Keratinocyte (primary cell): ENCODE measurements around the gene SPOCK1. TPM values are rescaled to one million over a fixed set of nuclear protein-coding genes. Genes with fewer than 3 reads are reported as not detected.

Source experiments
- DNase-seq: peaks from one replicate; pipeline ENCODE4 v3.0.0-alpha.2; 2011; ENCODE audit warnings: low read depth, missing footprints, low spot score
- FAIRE-seq: peaks from 2 replicates; lab custom pipeline; 2011; peaks lifted over from hg19 to GRCh38; lab: Jason Lieb, UNC
- H2AFZ ChIP-seq: 2 replicates; pipeline ENCODE4 v1.6.0; 2012; ENCODE audit warnings: low read length, control low read depth, inconsistent platforms; ENCODE audit not compliant: control insufficient read depth
- H3K27ac ChIP-seq: 2 replicates; pipeline ENCODE4 v1.5.1; 2011; ENCODE audit warnings: low read length; ENCODE audit not compliant: control insufficient read depth, insufficient read depth
- H3K27me3 ChIP-seq: 3 replicates; pipeline ENCODE4 v1.6.0; 2011; ENCODE audit warnings: low read length; ENCODE audit not compliant: control insufficient read depth, insufficient read depth; ENCODE audit errors: extremely low read depth
- H3K36me3 ChIP-seq, 2 experiments: 2 replicates in 1 of 2; 3 replicates in 1 of 2; pipeline ENCODE4 v1.5.1; 2011; ENCODE audit warnings: low read length in 2 of 2, mild to moderate bottlenecking in 1 of 2; ENCODE audit not compliant: control insufficient read depth in 2 of 2, insufficient read depth in 2 of 2; ENCODE audit errors: extremely low read depth in 1 of 2
- H3K4me1 ChIP-seq: 3 replicates; pipeline ENCODE4 v1.5.1; 2011; ENCODE audit warnings: low read length; ENCODE audit not compliant: control insufficient read depth, insufficient read depth; ENCODE audit errors: extremely low read depth
- H3K4me2 ChIP-seq: 3 replicates; pipeline ENCODE4 v1.6.0; 2011; ENCODE audit warnings: low read depth, low read length; ENCODE audit not compliant: control insufficient read depth, insufficient read depth; ENCODE audit errors: extremely low read depth
- H3K4me3 ChIP-seq, 3 experiments: fragments of 200-600 bp in 1 of 3; sonication (generic) in 1 of 3; 2 replicates in 2 of 3; 3 replicates in 1 of 3; pipeline ENCODE4 v1.5.1; 2011 to 2016; ENCODE audit warnings: low read length in 3 of 3, mild to moderate bottlenecking in 3 of 3, control low read depth in 2 of 3, inconsistent platforms in 1 of 3, low read depth in 1 of 3, mixed read lengths in 1 of 3, mixed run types in 1 of 3, moderate library complexity in 1 of 3; ENCODE audit not compliant: control insufficient read depth in 2 of 3, insufficient read depth in 2 of 3; ENCODE audit errors: extremely low read depth in 1 of 3
- H3K79me2 ChIP-seq: 2 replicates; pipeline ENCODE4 v1.6.0; 2012; ENCODE audit warnings: low read length; ENCODE audit not compliant: control insufficient read depth, insufficient read depth
- H3K9ac ChIP-seq: 3 replicates; pipeline ENCODE4 v1.6.0; 2011; ENCODE audit warnings: low read length; ENCODE audit not compliant: control insufficient read depth, insufficient read depth; ENCODE audit errors: extremely low read depth
- H3K9me1 ChIP-seq: 3 replicates; pipeline ENCODE4 v1.6.0; 2011; ENCODE audit warnings: low read length; ENCODE audit not compliant: control insufficient read depth, insufficient read depth; ENCODE audit errors: extremely low read depth
- H3K9me3 ChIP-seq: 2 replicates; pipeline ENCODE4 v1.5.1; 2012; ENCODE audit warnings: low read depth, low read length; ENCODE audit not compliant: control insufficient read depth
- H4K20me1 ChIP-seq: 3 replicates; pipeline ENCODE4 v1.6.0; 2011; ENCODE audit warnings: low read length; ENCODE audit not compliant: control insufficient read depth, insufficient read depth; ENCODE audit errors: extremely low read depth
- EZH2 ChIP-seq: IDR thresholded peaks from one replicate; pipeline ENCODE4 v1.6.1; 2012; ENCODE audit warnings: inconsistent platforms, mild to moderate bottlenecking, low read length, moderate library complexity
- dilution Hi-C: fragments of 300-500 bp; cut with MboI; formaldehyde crosslinking; loops from one replicate; pipeline ENCODE4 v1.7.0; 2020; ENCODE audit warnings: low sequenced_read_pairs; ENCODE audit not compliant: extremely low pct_ligation_motif_present
- polyA plus RNA-seq, 5 experiments: library from polyadenylated mRNA; depleted of rRNA in 3 of 5; stranded (reverse) in 3 of 5; stranded (forward) in 1 of 5; unstranded in 1 of 5; fragments of >200 nt; gene quantifications; 1 replicate in 1 of 5; 2 replicates in 3 of 5; 3 replicates in 1 of 5; pipeline versions ENCODE4 v1.2.1 to v1.2.3, GENCODE V29; 2011 to 2012; ENCODE audit warnings: missing spikeins in 2 of 5, low read depth in 1 of 5, low replicate concordance in 1 of 5
- TF ChIP-seq, protein P1 (sequence below), 3 experiments: IDR thresholded peaks in 1 of 3; conservative IDR thresholded peaks in 1 of 3; optimal IDR thresholded peaks in 1 of 3; 2 replicates in 2 of 3; 3 replicates in 1 of 3; pipeline versions ENCODE3 to v1.5.1; 2011; ENCODE audit warnings: low read length in 3 of 3, mild to moderate bottlenecking in 3 of 3, moderate library complexity in 2 of 3, control low read depth in 1 of 3, inconsistent platforms in 1 of 3; ENCODE audit not compliant: insufficient read depth in 2 of 3; ENCODE audit errors: extremely low read depth in 1 of 3

SPOCK1 gene
- polyA plus RNA-seq, 1 donor (not counting 4 experiments of a cell fraction or from before 2014, with no cell fraction given): 5.5 TPM

DNA sequence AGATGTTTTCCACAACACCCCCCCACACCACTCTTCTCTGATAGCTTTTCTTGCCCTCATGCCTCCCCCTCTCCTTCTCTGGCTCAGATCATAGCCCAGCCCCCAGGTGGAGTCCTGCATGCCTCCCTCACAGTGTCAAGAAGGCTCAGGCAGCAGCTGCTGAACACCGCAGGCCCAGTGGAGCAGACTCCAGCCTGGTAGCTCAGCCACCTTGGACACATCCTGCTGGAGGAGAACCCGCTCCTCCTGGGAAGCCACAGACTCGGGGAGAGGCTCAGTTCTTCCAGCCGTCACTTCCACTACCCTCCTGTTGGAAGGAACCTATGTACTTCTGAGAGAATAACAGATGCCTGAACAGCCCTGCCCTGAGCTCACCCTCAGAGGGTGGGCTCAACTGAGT, 143.4 kb downstream of the SPOCK1 start:
- dilution Hi-C loops: no loop called here
- Histone ChIP-seq H4K20me1 (no peaks in the 10 kb centered on the region), H3K9ac (no peak overlapping the region), H3K27me3 (no peaks in the 10 kb centered on the region), H2AFZ (no peak overlapping the region), H3K79me2 (no peaks in the 10 kb centered on the region), H3K4me1 (no peaks in the 10 kb centered on the region), H3K4me2 (no peak overlapping the region), H3K36me3 (no peaks in the 10 kb centered on the region), H3K27ac (no peak overlapping the region), H3K4me3 (no peak overlapping the region), H3K9me1 (no peaks in the 10 kb centered on the region), H3K9me3 (no peaks in the 10 kb centered on the region)
- DNase-seq (no peak), FAIRE-seq (no peak)
- TF ChIP-seq, protein P1, sequence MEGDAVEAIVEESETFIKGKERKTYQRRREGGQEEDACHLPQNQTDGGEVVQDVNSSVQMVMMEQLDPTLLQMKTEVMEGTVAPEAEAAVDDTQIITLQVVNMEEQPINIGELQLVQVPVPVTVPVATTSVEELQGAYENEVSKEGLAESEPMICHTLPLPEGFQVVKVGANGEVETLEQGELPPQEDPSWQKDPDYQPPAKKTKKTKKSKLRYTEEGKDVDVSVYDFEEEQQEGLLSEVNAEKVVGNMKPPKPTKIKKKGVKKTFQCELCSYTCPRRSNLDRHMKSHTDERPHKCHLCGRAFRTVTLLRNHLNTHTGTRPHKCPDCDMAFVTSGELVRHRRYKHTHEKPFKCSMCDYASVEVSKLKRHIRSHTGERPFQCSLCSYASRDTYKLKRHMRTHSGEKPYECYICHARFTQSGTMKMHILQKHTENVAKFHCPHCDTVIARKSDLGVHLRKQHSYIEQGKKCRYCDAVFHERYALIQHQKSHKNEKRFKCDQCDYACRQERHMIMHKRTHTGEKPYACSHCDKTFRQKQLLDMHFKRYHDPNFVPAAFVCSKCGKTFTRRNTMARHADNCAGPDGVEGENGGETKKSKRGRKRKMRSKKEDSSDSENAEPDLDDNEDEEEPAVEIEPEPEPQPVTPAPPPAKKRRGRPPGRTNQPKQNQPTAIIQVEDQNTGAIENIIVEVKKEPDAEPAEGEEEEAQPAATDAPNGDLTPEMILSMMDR (optimal IDR thresholded peaks at IDR 0.05 in 1 of 3, IDR thresholded peaks at IDR 0.05 in 1 of 3, conservative IDR thresholded peaks at IDR 0.05 in 1 of 3; ENCODE audit: extremely low read depth in 1 of 3, insufficient read depth in 2 of 3, low read length in 3 of 3): no peak
- no peak for TF ChIP-seq EZH2

DNA sequence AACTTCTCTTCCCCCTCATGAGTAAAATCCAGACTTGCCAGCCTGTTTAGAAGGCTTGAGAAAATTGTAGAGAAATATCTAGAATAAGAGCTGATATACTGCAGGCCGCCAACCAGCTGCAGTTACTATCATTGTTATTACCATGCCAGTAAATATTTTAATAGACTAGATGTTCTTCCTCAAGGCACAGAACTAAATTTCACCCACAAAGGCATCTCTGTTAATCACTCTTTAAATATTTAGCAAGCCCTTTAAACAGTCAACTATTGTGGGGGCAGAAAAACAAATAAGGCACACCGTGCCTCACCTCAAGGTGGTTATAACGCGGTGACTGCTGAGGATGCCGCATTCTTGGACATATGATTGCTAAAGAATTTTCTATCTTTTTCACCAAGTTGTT, 147.0 kb downstream of the SPOCK1 start:
- Histone ChIP-seq H3K4me2 (no peak overlapping the region), H3K9me3 (no peaks in the 10 kb centered on the region), H4K20me1 (no peaks in the 10 kb centered on the region), H3K27ac (no peak overlapping the region), H3K9ac (no peak overlapping the region), H3K79me2 (no peaks in the 10 kb centered on the region), H3K9me1 (no peaks in the 10 kb centered on the region), H3K36me3 (no peaks in the 10 kb centered on the region), H3K4me3 (no peak overlapping the region), H2AFZ (no peak overlapping the region), H3K4me1 (no peaks in the 10 kb centered on the region), H3K27me3 (no peaks in the 10 kb centered on the region)
- DNase-seq: no peak
- FAIRE-seq: no peak
- dilution Hi-C loops: no loop called here
- TF ChIP-seq EZH2: no peak
- TF ChIP-seq, protein P1 (optimal IDR thresholded peaks at IDR 0.05 in 1 of 3, IDR thresholded peaks at IDR 0.05 in 1 of 3, conservative IDR thresholded peaks at IDR 0.05 in 1 of 3; ENCODE audit: extremely low read depth in 1 of 3, insufficient read depth in 2 of 3, low read length in 3 of 3): no peak
